VCaP (cell line): Measurements from ENCODE around the gene RHOG.
A peak's percentile ranks its signal among the peaks of the same experiment; 100 is the strongest.

Source experiments
- H3K27ac ChIP-seq: fragments of 450-650 bp; 2 replicates; pipeline ENCODE4 v1.5.1; 2017
- TF ChIP-seq, protein P1 (sequence below): fragments of 450-650 bp; conservative IDR thresholded peaks from 2 replicates; pipeline ENCODE4 v1.5.1; 2017; ENCODE audit warnings: mild to moderate bottlenecking, moderate library complexity

Gene RHOG

GRCh38 chr11:3879967-3880542 lies 39.3 kb upstream of the RHOG start:
- peak overlapping the region; percentile 68 for H3K27ac ChIP-seq
- TF ChIP-seq, protein P1, sequence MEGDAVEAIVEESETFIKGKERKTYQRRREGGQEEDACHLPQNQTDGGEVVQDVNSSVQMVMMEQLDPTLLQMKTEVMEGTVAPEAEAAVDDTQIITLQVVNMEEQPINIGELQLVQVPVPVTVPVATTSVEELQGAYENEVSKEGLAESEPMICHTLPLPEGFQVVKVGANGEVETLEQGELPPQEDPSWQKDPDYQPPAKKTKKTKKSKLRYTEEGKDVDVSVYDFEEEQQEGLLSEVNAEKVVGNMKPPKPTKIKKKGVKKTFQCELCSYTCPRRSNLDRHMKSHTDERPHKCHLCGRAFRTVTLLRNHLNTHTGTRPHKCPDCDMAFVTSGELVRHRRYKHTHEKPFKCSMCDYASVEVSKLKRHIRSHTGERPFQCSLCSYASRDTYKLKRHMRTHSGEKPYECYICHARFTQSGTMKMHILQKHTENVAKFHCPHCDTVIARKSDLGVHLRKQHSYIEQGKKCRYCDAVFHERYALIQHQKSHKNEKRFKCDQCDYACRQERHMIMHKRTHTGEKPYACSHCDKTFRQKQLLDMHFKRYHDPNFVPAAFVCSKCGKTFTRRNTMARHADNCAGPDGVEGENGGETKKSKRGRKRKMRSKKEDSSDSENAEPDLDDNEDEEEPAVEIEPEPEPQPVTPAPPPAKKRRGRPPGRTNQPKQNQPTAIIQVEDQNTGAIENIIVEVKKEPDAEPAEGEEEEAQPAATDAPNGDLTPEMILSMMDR, result no peak

DNA sequence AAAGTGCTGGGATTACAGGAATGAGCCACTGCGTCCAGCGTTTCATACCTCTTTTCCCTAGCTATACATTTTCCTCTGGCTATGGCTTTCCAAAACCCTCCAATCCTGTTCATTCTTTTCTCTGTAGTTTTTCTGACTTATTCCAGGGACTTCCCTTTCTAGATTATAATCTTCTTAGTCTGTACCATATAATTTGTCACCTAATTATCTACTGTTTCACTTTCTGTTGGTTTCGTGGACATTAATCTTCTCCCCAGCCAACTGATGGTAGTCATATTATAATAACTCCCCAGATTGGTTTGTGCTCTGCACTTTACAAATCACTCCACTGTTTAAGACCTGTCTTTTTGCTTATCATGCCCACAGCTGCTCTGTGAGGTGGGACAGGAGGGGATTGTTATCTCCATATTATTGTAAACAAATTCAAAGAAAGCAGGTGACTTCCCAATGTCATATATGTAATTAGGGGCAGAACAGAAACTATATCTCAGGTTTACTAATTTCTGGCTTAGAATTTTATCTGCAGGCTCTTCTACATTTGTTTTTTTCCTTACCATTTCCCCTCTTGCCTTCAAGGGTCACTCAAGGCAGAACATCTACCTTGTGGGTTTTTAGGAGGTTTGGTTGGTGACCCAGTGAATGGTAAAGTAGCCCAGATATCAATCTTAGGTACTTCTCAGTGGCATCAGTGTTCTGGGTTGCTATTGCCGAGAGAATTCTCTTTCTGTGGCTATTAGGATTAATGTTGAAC lies 38.6 kb upstream of the RHOG start:
- peak overlapping the region; percentile 68 for H3K27ac ChIP-seq
- TF ChIP-seq, protein P1, result no peak

DNA sequence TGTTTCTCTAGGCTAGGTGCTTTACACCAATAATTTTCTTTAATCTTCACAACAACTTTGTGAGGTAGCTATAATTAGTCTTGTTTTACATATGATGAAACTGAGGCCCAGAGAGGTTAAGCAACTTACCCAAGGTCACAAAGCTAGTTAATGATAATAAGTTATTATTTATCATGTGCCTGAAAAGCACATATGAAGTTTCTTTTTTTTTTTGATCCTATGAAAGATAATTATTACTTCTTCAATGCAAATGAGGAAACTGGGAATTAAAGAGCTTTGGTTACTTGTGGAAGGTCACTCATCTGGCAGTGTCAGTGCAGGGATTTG lies 37.5 kb upstream of the RHOG start:
- TF ChIP-seq, protein P1, result no peak
- H3K27ac ChIP-seq, result peak overlapping the region; percentile 68

GRCh38 chr11:3877364-3878257 lies 36.9 kb upstream of the RHOG start:
- TF ChIP-seq, protein P1, result no peak
- peak overlapping the region; percentile 68 for H3K27ac ChIP-seq

DNA sequence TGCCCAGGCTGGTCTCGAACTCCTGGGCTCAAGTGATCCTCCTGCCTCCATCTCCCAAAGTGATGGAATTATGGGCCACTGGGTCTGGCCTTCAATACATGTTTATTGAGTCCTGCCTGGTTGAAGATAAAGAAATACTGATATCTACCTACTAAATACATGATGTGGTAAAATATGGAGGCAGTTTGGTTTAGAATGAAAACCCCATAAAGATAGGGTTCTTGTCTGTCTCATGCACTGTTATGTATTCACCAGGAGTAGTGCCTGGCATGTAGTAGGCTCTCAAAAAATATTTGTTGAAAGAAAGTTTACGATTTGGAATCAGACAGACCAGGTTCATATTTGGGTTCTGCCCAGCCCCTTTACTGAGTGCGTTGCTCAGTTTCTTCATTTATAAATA lies 35.9 kb upstream of the RHOG start:
- TF ChIP-seq, protein P1, result no peak
- no peak overlapping the region for H3K27ac ChIP-seq

DNA sequence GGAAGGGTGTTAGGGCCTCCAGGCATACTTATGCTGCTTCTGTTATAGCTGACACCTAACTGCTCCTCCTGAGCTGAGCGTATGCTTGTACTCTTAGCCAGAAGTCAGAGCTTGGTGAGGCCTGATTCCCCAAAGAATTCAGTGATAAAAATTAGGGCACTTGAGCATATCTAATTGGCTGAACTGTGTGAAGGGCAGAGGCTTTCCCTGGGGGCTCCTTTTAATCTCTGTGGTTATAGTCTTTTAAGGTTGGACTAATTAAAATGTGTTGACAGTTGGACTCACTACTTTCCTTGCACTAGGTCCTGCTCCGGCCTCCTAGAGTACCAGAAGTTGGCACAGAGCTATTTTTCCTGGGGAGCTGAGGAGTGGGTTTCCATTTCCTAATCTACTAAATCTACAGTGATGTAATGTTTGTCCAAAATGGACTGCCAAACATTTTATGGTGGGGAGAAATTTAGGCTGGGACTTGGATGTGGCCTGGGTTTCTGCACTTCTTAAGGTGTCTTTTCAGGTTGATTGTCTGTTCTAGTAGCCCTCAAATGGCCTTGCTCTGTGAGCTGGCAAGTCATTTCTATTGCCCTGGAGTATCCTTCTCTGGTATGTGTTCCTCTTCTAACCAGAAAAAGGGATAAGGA lies 33.1 kb upstream of the RHOG start:
- TF ChIP-seq, protein P1, result no peak
- H3K27ac ChIP-seq, result no peak overlapping the region
